ENCODE measurements around the gene FBXO2.

DNA sequence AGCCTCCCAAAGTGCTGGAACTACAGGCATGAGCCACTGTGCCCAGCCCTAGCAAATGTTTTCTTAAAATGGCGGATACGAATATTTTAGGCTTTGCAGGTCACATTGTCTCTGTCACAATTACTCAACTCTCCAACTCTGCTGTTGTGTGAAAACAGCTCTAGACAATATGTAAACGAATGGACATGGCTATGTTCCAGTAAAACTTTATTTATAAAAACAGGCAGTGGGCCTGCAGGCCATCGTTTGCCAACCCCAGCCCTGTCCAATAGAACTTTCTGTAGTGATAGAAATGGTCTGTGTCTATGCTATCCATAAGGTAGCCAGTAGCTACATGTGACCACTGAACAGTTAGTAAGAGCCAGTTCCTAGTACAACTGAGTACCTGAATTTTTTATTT is 5.5 kb upstream of the FBXO2 start:
- TF ChIP-seq POLR2AphosphoS5 (IDR thresholded peaks at IDR 0.05) (no peak), POLR2A (IDR thresholded peaks at IDR 0.05) (no peak)
- TF ChIP-seq, protein P1, sequence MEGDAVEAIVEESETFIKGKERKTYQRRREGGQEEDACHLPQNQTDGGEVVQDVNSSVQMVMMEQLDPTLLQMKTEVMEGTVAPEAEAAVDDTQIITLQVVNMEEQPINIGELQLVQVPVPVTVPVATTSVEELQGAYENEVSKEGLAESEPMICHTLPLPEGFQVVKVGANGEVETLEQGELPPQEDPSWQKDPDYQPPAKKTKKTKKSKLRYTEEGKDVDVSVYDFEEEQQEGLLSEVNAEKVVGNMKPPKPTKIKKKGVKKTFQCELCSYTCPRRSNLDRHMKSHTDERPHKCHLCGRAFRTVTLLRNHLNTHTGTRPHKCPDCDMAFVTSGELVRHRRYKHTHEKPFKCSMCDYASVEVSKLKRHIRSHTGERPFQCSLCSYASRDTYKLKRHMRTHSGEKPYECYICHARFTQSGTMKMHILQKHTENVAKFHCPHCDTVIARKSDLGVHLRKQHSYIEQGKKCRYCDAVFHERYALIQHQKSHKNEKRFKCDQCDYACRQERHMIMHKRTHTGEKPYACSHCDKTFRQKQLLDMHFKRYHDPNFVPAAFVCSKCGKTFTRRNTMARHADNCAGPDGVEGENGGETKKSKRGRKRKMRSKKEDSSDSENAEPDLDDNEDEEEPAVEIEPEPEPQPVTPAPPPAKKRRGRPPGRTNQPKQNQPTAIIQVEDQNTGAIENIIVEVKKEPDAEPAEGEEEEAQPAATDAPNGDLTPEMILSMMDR (IDR thresholded peaks at IDR 0.05), result no peak

Measured in transverse colon (tissue), 4 donors.